ENCODE results near the gene FRMD4A. TPM values are rescaled to one million over a fixed set of nuclear protein-coding genes. Genes with fewer than 3 reads are reported as not detected.

Gene FRMD4A
- total and polyA plus RNA-seq, 10 of the 15 experiments (the other 5 are each of a cell fraction or from before 2014, with no cell fraction given) = 17.8 to 75.2 (median 39.1) TPM

- Histone ChIP-seq H3K9ac (ENCODE audit: control insufficient read depth, insufficient read depth, low read length) (no peak overlapping the region), H3K27ac (ENCODE audit: control insufficient read depth, insufficient read depth) (no peak overlapping the region; the same call in 1 of the 2 replicates), H3K4me1 (ENCODE audit: control insufficient read depth, insufficient read depth, low read length) (no peaks in the 10 kb centered on the region; the same call in 1 of the 2 replicates), H3K4me2 (ENCODE audit: control insufficient read depth, insufficient read depth) (peak overlapping the region; percentile 46; the same call in 1 of the 2 replicates), H3K9me3 (replicated peaks; ENCODE audit: control insufficient read depth, insufficient read depth, low read length) (no peaks in the 10 kb centered on the region), H4K20me1 (ENCODE audit: control insufficient read depth, insufficient read depth) (no peaks in the 10 kb centered on the region), H3K36me3 (ENCODE audit: control insufficient read depth in 2 of 2, insufficient read depth in 2 of 2, low read length in 1 of 2) (no peaks in the 10 kb centered on the region), H3K79me2 (ENCODE audit: control insufficient read depth, insufficient read depth, low read length) (no peaks in the 10 kb centered on the region; the same call in none of the 2 replicates), H3K27me3 (replicated peaks in 1 of 2; ENCODE audit: control insufficient read depth in 2 of 2, insufficient read depth in 2 of 2, low read length in 1 of 2) (no peaks in the 10 kb centered on the region; a peak in 1 of 4 replicates), H2AFZ (ENCODE audit: control insufficient read depth, low read depth, low read length) (no peak overlapping the region), H3K4me3 (peak overlapping the region; percentile 48; the same call in 1 of the 2 replicates)
- DNase-seq (ENCODE audit: low read depth, low spot score) (no peak), FAIRE-seq (no peak), ATAC-seq (peak; percentile 40)
- TF ChIP-seq BHLHE40 (IDR thresholded peaks at IDR 0.05; ENCODE audit: borderline replicate concordance in 1 of 2, low read depth in 2 of 2, low read length in 1 of 2) (0 out of 4 replicates have a peak, but pooled peaks of 1 of the 2 experiments have one; percentile 10), MTA2 (IDR thresholded peaks at IDR 0.05; ENCODE audit: low read depth) (peak; percentile 20; the same call in 1 of the 2 replicates), SPI1 (IDR thresholded peaks at IDR 0.05; ENCODE audit: borderline replicate concordance, insufficient read depth, low read depth, low read length) (peak; percentile 87; the same call in 1 of the 2 replicates), ZNF687 (IDR thresholded peaks at IDR 0.05) (peak; percentile 89)
- TF ChIP-seq, protein P1, sequence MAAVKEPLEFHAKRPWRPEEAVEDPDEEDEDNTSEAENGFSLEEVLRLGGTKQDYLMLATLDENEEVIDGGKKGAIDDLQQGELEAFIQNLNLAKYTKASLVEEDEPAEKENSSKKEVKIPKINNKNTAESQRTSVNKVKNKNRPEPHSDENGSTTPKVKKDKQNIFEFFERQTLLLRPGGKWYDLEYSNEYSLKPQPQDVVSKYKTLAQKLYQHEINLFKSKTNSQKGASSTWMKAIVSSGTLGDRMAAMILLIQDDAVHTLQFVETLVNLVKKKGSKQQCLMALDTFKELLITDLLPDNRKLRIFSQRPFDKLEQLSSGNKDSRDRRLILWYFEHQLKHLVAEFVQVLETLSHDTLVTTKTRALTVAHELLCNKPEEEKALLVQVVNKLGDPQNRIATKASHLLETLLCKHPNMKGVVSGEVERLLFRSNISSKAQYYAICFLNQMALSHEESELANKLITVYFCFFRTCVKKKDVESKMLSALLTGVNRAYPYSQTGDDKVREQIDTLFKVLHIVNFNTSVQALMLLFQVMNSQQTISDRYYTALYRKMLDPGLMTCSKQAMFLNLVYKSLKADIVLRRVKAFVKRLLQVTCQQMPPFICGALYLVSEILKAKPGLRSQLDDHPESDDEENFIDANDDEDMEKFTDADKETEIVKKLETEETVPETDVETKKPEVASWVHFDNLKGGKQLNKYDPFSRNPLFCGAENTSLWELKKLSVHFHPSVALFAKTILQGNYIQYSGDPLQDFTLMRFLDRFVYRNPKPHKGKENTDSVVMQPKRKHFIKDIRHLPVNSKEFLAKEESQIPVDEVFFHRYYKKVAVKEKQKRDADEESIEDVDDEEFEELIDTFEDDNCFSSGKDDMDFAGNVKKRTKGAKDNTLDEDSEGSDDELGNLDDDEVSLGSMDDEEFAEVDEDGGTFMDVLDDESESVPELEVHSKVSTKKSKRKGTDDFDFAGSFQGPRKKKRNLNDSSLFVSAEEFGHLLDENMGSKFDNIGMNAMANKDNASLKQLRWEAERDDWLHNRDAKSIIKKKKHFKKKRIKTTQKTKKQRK (IDR thresholded peaks at IDR 0.05; ENCODE audit: low read depth, low read length) = no peak
- ChIA-PET CTCF (interaction anchor here (1.2 kb wide), 1 partner anchor 12 kb away, joined by 4 read pairs; no protein-coding TSS in a partner anchor), POLR2A (no interaction called here), RAD21 (ENCODE audit: unreplicated experiment) (no interaction called here), SMC1A (ENCODE audit: uncharacterized antibody, unreplicated experiment) (interaction anchor here (0.6 to 9.2 kb wide), 3 partner anchors 12 to 235 kb away, joined by 3 to 70 read pairs (median 5); no protein-coding TSS in a partner anchor)
- intact Hi-C loops (cut with micrococcal nuclease; ENCODE audit: unreplicated experiment) (no loop called here), in situ Hi-C loops (cut with MboI) (no loop called here)
- WGBS (ENCODE audit: insufficient coverage, insufficient replicate concordance, low lambda C conversion rate, missing lambda C conversion rate) = 12% methylated on average over 4 of the region's 4 CpGs
- BruUV-seq (replicated peaks) = no TSS peak
These were observed 308.7 kb downstream of the FRMD4A start for GRCh38 chr10:14022052-14022451.

Data from GM12878 (cell line).